H1 (cell line): Measurements from ENCODE around the gene TBC1D9.

Source experiments
- MAX ChIP-seq: IDR thresholded peaks from 2 replicates; pipeline ENCODE4 v1.6.1; 2012; ENCODE audit warnings: inconsistent platforms
- POLR2AphosphoS5 ChIP-seq: IDR thresholded peaks from 2 replicates; pipeline ENCODE4 v1.6.1; 2011; ENCODE audit warnings: low read depth, low read length

- TF ChIP-seq POLR2AphosphoS5 (no peak), MAX (no peak)
These were observed 115.9 kb downstream of the TBC1D9 start for GRCh38 chr4:140640150-140640748.
